Measurements from ENCODE around the gene FAM240B.
A peak's percentile ranks its signal among the peaks of the same experiment; 100 is the strongest.

FAM240B gene

DNA sequence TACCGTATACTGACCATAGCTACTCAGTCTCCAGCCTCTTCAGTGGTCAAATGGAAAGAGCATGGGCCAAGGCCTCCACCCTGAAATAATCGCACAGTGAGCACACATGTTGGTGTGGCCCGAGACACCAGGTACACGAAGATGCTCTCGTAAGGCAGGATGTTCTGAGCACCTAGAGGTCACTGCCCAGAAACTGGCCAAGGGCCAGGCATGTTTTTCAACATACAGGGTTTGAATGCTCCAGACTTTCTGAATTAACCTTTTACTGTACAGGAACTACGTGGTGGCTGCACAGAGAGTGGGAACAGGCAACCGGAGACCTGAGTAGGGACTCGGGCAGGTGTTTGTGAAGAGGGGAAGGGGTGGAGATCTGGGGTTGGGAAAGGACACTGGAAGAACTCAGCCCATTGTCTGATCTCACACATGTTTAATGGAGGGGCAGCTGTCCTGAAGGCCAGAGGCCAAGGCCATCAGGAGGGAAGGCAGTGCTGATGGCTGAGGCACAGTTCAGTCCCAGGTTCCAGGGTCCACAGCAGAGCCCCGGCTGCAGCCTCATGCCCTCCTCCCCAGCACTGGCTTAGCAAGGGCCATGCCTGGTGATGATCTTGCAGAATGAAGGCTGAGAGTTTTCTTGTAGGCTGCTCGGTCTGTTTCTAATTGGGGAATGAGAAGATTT lies 51.0 kb downstream of the FAM240B start:
- no peak overlapping the region for H4K5ac ChIP-seq (ENCODE audit: low read length)
- no peaks in the 10 kb centered on the region for H3K4me1 ChIP-seq (ENCODE audit: control insufficient read depth, low read depth, low read length)
- H3K27ac ChIP-seq (ENCODE audit: low read depth, low read length), result no peak overlapping the region
- no peaks in the 10 kb centered on the region for H3K36me3 ChIP-seq (ENCODE audit: control insufficient read depth, insufficient read depth, low read length)
- H2BK15ac ChIP-seq (replicated peaks; ENCODE audit: low read depth), result no peak overlapping the region
- no peak overlapping the region for H3K56ac ChIP-seq (ENCODE audit: low read length)
- no peak for DNase-seq
- no peak overlapping the region for H4K8ac ChIP-seq (ENCODE audit: low read depth, low read length)
- H3K23ac ChIP-seq (ENCODE audit: low read length), result no peak overlapping the region
- no peak overlapping the region for H2BK5ac ChIP-seq (ENCODE audit: low read length)
- no peak overlapping the region for H3K4ac ChIP-seq (ENCODE audit: low read depth, low read length)
- WGBS (ENCODE audit: extremely low coverage, insufficient coverage, low lambda C conversion rate), result no CpG with 5 or more reads among the region's 10 CpGs
- H3K79me1 ChIP-seq (ENCODE audit: low read length), result no peaks in the 10 kb centered on the region
- no peak overlapping the region for H3K4me3 ChIP-seq (ENCODE audit: low read length)
- H2AK5ac ChIP-seq (ENCODE audit: low read length), result no peak overlapping the region
- no peaks in the 10 kb centered on the region for H3K27me3 ChIP-seq (ENCODE audit: insufficient read depth, low read length, poor library complexity)
- no peak overlapping the region for H3K9ac ChIP-seq (ENCODE audit: low read length)
- no peak overlapping the region for H3K4me2 ChIP-seq (ENCODE audit: low read length)
- no peak overlapping the region for H2BK120ac ChIP-seq (ENCODE audit: low read depth, low read length)
- no peak overlapping the region for H3K18ac ChIP-seq (ENCODE audit: low read length)
- H3K79me2 ChIP-seq (ENCODE audit: control insufficient read depth, insufficient read depth, low read length), result no peaks in the 10 kb centered on the region

DNA sequence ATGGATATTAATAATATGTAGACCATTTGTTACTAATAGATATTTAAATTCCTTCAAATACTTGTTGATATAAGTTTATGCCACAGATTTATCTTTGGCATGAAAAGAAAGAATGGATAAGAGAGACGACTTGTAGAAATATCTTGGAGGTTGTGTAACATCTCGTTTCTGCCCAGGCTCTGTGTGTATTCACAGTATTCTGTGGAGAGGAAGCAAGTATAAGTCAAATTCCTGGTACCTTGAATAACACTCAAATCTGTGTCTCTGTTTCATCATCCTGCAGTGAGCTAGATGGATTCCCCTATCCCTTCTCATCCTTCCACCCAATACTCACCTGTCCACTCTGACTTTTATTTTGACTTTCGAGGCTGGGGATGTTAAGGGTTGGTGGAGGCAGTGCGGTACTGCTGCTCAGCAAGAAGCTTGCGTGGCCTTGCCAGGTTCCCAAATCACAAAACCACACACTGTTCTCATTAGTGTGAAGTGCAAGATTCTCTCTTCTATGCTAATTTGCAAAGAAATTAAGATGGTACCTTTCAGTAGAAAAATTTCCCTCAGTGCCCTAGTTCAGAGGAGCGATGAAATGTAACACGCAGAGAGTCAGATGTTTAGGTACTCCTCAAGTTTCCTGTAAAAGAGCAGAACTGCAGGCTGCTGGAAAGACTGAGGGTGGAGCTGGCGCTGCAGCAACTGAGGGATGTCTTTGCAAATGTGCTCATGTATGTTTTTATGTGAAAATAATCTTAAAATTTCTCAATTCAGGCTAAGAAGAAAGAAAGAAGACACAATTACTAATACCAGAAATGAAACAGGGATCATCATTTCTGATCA lies 57.0 kb downstream of the FAM240B start:
- DNase-seq, result peak; percentile 50
- no CpG with 5 or more reads among the region's 8 CpGs for WGBS (ENCODE audit: extremely low coverage, insufficient coverage, low lambda C conversion rate)
- H2BK5ac ChIP-seq (ENCODE audit: low read length), result no peak overlapping the region
- H3K79me2 ChIP-seq (ENCODE audit: control insufficient read depth, insufficient read depth, low read length), result no peaks in the 10 kb centered on the region
- no peaks in the 10 kb centered on the region for H3K79me1 ChIP-seq (ENCODE audit: low read length)
- no peak overlapping the region for H3K18ac ChIP-seq (ENCODE audit: low read length)
- no peak overlapping the region for H3K23ac ChIP-seq (ENCODE audit: low read length)
- no peaks in the 10 kb centered on the region for H3K36me3 ChIP-seq (ENCODE audit: control insufficient read depth, insufficient read depth, low read length)
- H3K9ac ChIP-seq (ENCODE audit: low read length), result no peak overlapping the region
- H4K8ac ChIP-seq (ENCODE audit: low read depth, low read length), result no peak overlapping the region
- H3K4me2 ChIP-seq (ENCODE audit: low read length), result no peak overlapping the region
- no peak overlapping the region for H2BK15ac ChIP-seq (replicated peaks; ENCODE audit: low read depth)
- no peaks in the 10 kb centered on the region for H3K4me1 ChIP-seq (ENCODE audit: control insufficient read depth, low read depth, low read length)
- no peak overlapping the region for H2AK5ac ChIP-seq (ENCODE audit: low read length)
- no peak overlapping the region for H3K56ac ChIP-seq (ENCODE audit: low read length)
- no peak overlapping the region for H3K27ac ChIP-seq (ENCODE audit: low read depth, low read length)
- no peak overlapping the region for H3K4me3 ChIP-seq (ENCODE audit: low read length)
- no peak overlapping the region for H4K5ac ChIP-seq (ENCODE audit: low read length)
- no peaks in the 10 kb centered on the region for H3K27me3 ChIP-seq (ENCODE audit: insufficient read depth, low read length, poor library complexity)
- H3K4ac ChIP-seq (ENCODE audit: low read depth, low read length), result no peak overlapping the region
- no peak overlapping the region for H2BK120ac ChIP-seq (ENCODE audit: low read depth, low read length)

DNA sequence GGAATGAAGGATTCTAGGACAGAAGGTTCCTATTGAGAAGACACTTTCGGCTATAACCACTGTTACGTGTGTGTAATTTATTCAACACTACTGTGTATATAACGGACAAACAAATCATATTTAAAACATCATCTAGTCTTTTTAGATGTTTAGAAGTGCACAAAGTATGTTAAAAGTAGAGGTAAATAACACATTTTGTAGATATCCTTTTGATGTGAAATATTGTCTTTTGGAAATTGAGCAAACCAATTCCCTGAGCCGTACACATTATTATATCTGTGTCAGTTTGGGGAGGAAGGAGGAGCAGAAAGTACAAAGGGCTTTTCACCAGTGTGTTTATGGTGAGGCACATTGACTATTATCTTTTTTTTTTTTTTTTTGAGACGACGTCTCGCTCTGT lies 60.4 kb downstream of the FAM240B start:
- no peaks in the 10 kb centered on the region for H3K79me1 ChIP-seq (ENCODE audit: low read length)
- no peak overlapping the region for H2AK5ac ChIP-seq (ENCODE audit: low read length)
- no peak for DNase-seq
- H3K4me1 ChIP-seq (ENCODE audit: control insufficient read depth, low read depth, low read length), result no peaks in the 10 kb centered on the region
- H3K36me3 ChIP-seq (ENCODE audit: control insufficient read depth, insufficient read depth, low read length), result no peaks in the 10 kb centered on the region
- H3K18ac ChIP-seq (ENCODE audit: low read length), result no peak overlapping the region
- no peak overlapping the region for H2BK120ac ChIP-seq (ENCODE audit: low read depth, low read length)
- H3K56ac ChIP-seq (ENCODE audit: low read length), result no peak overlapping the region
- H4K5ac ChIP-seq (ENCODE audit: low read length), result no peak overlapping the region
- no peak overlapping the region for H3K27ac ChIP-seq (ENCODE audit: low read depth, low read length)
- WGBS (ENCODE audit: extremely low coverage, insufficient coverage, low lambda C conversion rate), result no CpG with 5 or more reads among the region's 7 CpGs
- H3K79me2 ChIP-seq (ENCODE audit: control insufficient read depth, insufficient read depth, low read length), result no peaks in the 10 kb centered on the region
- H3K4ac ChIP-seq (ENCODE audit: low read depth, low read length), result no peak overlapping the region
- H2BK15ac ChIP-seq (replicated peaks; ENCODE audit: low read depth), result no peak overlapping the region
- H4K8ac ChIP-seq (ENCODE audit: low read depth, low read length), result no peak overlapping the region
- no peak overlapping the region for H3K4me3 ChIP-seq (ENCODE audit: low read length)
- H3K9ac ChIP-seq (ENCODE audit: low read length), result no peak overlapping the region
- H3K4me2 ChIP-seq (ENCODE audit: low read length), result no peak overlapping the region
- H2BK5ac ChIP-seq (ENCODE audit: low read length), result no peak overlapping the region
- no peaks in the 10 kb centered on the region for H3K27me3 ChIP-seq (ENCODE audit: insufficient read depth, low read length, poor library complexity)
- H3K23ac ChIP-seq (ENCODE audit: low read length), result no peak overlapping the region

DNA sequence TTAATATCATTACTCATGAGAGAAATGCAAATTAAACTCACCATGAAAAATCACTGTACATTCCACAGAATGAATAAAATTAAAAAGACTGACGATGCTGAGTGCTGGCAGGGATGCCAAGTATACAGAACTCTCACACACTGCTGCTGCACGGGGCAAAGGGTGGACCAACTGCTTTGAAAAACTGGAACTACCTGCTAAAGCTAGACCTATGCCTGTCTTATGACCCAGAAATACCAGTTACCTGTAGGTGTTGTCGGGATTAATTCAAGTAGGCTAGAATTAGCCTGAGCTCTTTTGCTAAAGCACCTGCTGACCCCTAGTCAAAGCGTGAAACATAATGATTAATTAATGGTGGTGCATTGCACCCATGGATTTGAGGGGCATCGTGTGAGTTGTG lies 63.0 kb downstream of the FAM240B start:
- no peak overlapping the region for H3K4me2 ChIP-seq (ENCODE audit: low read length)
- H3K4me3 ChIP-seq (ENCODE audit: low read length), result no peak overlapping the region
- no CpG with 5 or more reads among the region's 5 CpGs for WGBS (ENCODE audit: extremely low coverage, insufficient coverage, low lambda C conversion rate)
- H3K4ac ChIP-seq (ENCODE audit: low read depth, low read length), result no peak overlapping the region
- H3K23ac ChIP-seq (ENCODE audit: low read length), result no peak overlapping the region
- no peak for DNase-seq
- H3K18ac ChIP-seq (ENCODE audit: low read length), result no peak overlapping the region
- no peak overlapping the region for H4K8ac ChIP-seq (ENCODE audit: low read depth, low read length)
- H3K27me3 ChIP-seq (ENCODE audit: insufficient read depth, low read length, poor library complexity), result no peaks in the 10 kb centered on the region
- no peaks in the 10 kb centered on the region for H3K4me1 ChIP-seq (ENCODE audit: control insufficient read depth, low read depth, low read length)
- no peaks in the 10 kb centered on the region for H3K36me3 ChIP-seq (ENCODE audit: control insufficient read depth, insufficient read depth, low read length)
- no peak overlapping the region for H3K27ac ChIP-seq (ENCODE audit: low read depth, low read length)
- no peak overlapping the region for H2BK15ac ChIP-seq (replicated peaks; ENCODE audit: low read depth)
- no peaks in the 10 kb centered on the region for H3K79me2 ChIP-seq (ENCODE audit: control insufficient read depth, insufficient read depth, low read length)
- no peak overlapping the region for H2AK5ac ChIP-seq (ENCODE audit: low read length)
- no peak overlapping the region for H3K9ac ChIP-seq (ENCODE audit: low read length)
- no peak overlapping the region for H4K5ac ChIP-seq (ENCODE audit: low read length)
- H2BK120ac ChIP-seq (ENCODE audit: low read depth, low read length), result no peak overlapping the region
- no peak overlapping the region for H2BK5ac ChIP-seq (ENCODE audit: low read length)
- no peak overlapping the region for H3K56ac ChIP-seq (ENCODE audit: low read length)
- no peaks in the 10 kb centered on the region for H3K79me1 ChIP-seq (ENCODE audit: low read length)

DNA sequence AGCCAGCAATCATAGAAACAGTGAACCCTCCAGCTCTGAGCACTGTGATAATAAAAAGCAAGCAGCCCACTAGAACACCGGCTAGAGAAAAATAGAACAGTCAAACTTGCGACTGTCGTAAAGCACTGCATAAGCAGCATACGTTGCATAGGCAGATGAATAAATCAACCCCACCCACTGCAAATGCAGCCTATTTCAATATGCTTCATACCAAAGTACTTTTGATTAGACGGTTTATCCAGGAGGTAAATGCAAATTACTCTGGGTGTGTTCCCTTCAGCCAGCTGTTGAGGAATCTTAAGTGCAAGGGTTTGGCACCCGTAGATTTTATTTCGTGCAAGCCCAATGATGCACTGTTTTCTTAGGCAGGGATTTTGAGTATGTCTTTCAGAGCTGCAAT lies 67.4 kb downstream of the FAM240B start:
- no peaks in the 10 kb centered on the region for H3K27me3 ChIP-seq (ENCODE audit: insufficient read depth, low read length, poor library complexity)
- H3K27ac ChIP-seq (ENCODE audit: low read depth, low read length), result no peak overlapping the region
- no peak overlapping the region for H3K4ac ChIP-seq (ENCODE audit: low read depth, low read length)
- H3K4me3 ChIP-seq (ENCODE audit: low read length), result no peak overlapping the region
- H3K9ac ChIP-seq (ENCODE audit: low read length), result no peak overlapping the region
- H3K18ac ChIP-seq (ENCODE audit: low read length), result no peak overlapping the region
- H3K4me2 ChIP-seq (ENCODE audit: low read length), result no peak overlapping the region
- no peak overlapping the region for H4K8ac ChIP-seq (ENCODE audit: low read depth, low read length)
- no peak overlapping the region for H3K56ac ChIP-seq (ENCODE audit: low read length)
- no peak overlapping the region for H2BK15ac ChIP-seq (replicated peaks; ENCODE audit: low read depth)
- H3K79me1 ChIP-seq (ENCODE audit: low read length), result no peaks in the 10 kb centered on the region
- H4K5ac ChIP-seq (ENCODE audit: low read length), result no peak overlapping the region
- H3K36me3 ChIP-seq (ENCODE audit: control insufficient read depth, insufficient read depth, low read length), result no peaks in the 10 kb centered on the region
- DNase-seq, result no peak
- no peak overlapping the region for H2AK5ac ChIP-seq (ENCODE audit: low read length)
- H3K23ac ChIP-seq (ENCODE audit: low read length), result no peak overlapping the region
- H2BK120ac ChIP-seq (ENCODE audit: low read depth, low read length), result no peak overlapping the region
- H2BK5ac ChIP-seq (ENCODE audit: low read length), result no peak overlapping the region
- WGBS (ENCODE audit: extremely low coverage, insufficient coverage, low lambda C conversion rate), result no CpG with 5 or more reads among the region's 7 CpGs
- H3K79me2 ChIP-seq (ENCODE audit: control insufficient read depth, insufficient read depth, low read length), result no peaks in the 10 kb centered on the region
- no peaks in the 10 kb centered on the region for H3K4me1 ChIP-seq (ENCODE audit: control insufficient read depth, low read depth, low read length)
